Mucosa of descending colon (tissue), 3 donors: ENCODE data around the gene PCDH9. TPM values are rescaled to one million over a fixed set of nuclear protein-coding genes. Genes with fewer than 3 reads are reported as not detected.

Experiments used
- ATAC-seq: fragments of 200-7000 bp; cut with Tn5 transposase; one replicate; pipeline ENCODE4 v1.9.1; 2020; ENCODE audit warnings: mild to moderate bottlenecking, moderate library complexity
- DNase-seq, 3 donors: peaks; one replicate each; pipeline ENCODE4 v3.0.0-alpha.2; 2020
- H3K36me3 ChIP-seq: fragments of 200-600 bp; one replicate; pipeline ENCODE4 v1.8.0; 2021; ENCODE audit warnings: low read depth, mild to moderate bottlenecking
- H3K4me1 ChIP-seq: fragments of 200-600 bp; one replicate; pipeline ENCODE4 v1.8.0; 2021; ENCODE audit warnings: low read depth, mild to moderate bottlenecking
- H3K4me3 ChIP-seq: fragments of 200-600 bp; one replicate; pipeline ENCODE4 v1.8.0; 2021; ENCODE audit warnings: mild to moderate bottlenecking
- H3K9me3 ChIP-seq: fragments of 200-600 bp; one replicate; pipeline ENCODE4 v1.8.0; 2021; ENCODE audit warnings: mild to moderate bottlenecking
- CTCF ChIP-seq: fragments of 200-600 bp; IDR thresholded peaks from one replicate; pipeline ENCODE4 v1.8.0; 2022; ENCODE audit warnings: antibody characterized with exemption, mild to moderate bottlenecking
- intact Hi-C, 2 donors: fragments of 100-400 bp; cut with DNase I in 1 of 2; cut with micrococcal nuclease in 1 of 2; formaldehyde crosslinking; loops; one replicate each; pipeline versions ENCODE4 v1.11.0 to v1.11.1; 2022; cut with DNase I, micrococcal nuclease
- total RNA-seq, 3 donors: library from RNA; stranded (reverse); fragmentation: NEBNext Ultra II Directional in 2 of 3; extraction: Animal tissue kit (Norgen Biotek cat#: 25700) in 2 of 3; gene quantifications; one replicate each; pipeline versions ENCODE4 v1.2.1 to v1.2.4, GENCODE V29; 2021 to 2023
- donor health status: DM: no; HTN: no; CAD: no; lungs with moderate emphysema.
- donor health status: DM: no; HTN: no; CAD: no.
- donor health status: DM: no; HTN: yes; CAD: no.

The PCDH9 gene
- total RNA-seq, 3 donors from 2014 or later, result 0.58 to 5.0 (median 0.80) TPM

- DNase-seq (no peak), ATAC-seq (no peak)
- Histone ChIP-seq H3K36me3 (no peaks in the 10 kb centered on the region), H3K4me3 (no peak overlapping the region), H3K4me1 (no peaks in the 10 kb centered on the region), H3K9me3 (no peaks in the 10 kb centered on the region)
- intact Hi-C loops, result no loop called here
- no peak for TF ChIP-seq CTCF
Observed at GRCh38 chr13:66958611-66959010, 271.5 kb downstream of the PCDH9 start.

- Histone ChIP-seq H3K9me3 (no peaks in the 10 kb centered on the region), H3K36me3 (no peaks in the 10 kb centered on the region), H3K4me3 (no peak overlapping the region), H3K4me1 (no peaks in the 10 kb centered on the region)
- intact Hi-C loops, result no loop called here
- TF ChIP-seq CTCF, result no peak
- DNase-seq, result no peak
- no peak for ATAC-seq
Observed at GRCh38 chr13:66952507-66952906, 277.6 kb downstream of the PCDH9 start.

GRCh38 chr13:66951426-66951825, 278.7 kb downstream of the PCDH9 start:
- no peak overlapping the region for H3K4me3 ChIP-seq
- H3K36me3 ChIP-seq, result no peaks in the 10 kb centered on the region
- ATAC-seq, result no peak
- H3K9me3 ChIP-seq, result no peaks in the 10 kb centered on the region
- intact Hi-C loops, result no loop called here
- H3K4me1 ChIP-seq, result no peaks in the 10 kb centered on the region
- no peak for TF ChIP-seq CTCF
- no peak for DNase-seq

DNA sequence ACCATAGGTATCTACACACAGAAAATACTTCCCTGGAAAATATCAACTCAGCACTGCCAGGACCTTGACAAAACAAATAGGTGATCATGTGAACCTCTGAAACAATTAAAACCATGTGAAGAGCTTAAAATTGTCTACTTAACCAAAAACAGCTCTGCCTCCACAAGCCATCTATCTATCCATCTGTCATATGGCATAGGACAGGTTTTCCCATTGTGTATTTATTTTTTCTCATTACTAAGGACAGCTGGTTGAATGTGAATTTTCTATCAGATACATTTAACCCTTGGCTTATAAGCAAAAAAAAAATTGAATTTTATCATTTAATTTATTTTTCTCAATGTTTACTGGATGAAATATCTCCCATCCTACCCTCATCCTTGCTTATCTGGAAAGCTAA, 279.5 kb downstream of the PCDH9 start:
- no peak for ATAC-seq
- H3K36me3 ChIP-seq, result no peaks in the 10 kb centered on the region
- no peak for DNase-seq
- no peaks in the 10 kb centered on the region for H3K9me3 ChIP-seq
- intact Hi-C loops, result no loop called here
- H3K4me3 ChIP-seq, result no peak overlapping the region
- no peak for TF ChIP-seq CTCF
- no peaks in the 10 kb centered on the region for H3K4me1 ChIP-seq

GRCh38 chr13:66948910-66949309, 281.2 kb downstream of the PCDH9 start:
- intact Hi-C loops, result no loop called here
- ATAC-seq (no peak), DNase-seq (no peak)
- no peak for TF ChIP-seq CTCF
- Histone ChIP-seq H3K9me3 (no peaks in the 10 kb centered on the region), H3K4me1 (no peaks in the 10 kb centered on the region), H3K4me3 (no peak overlapping the region), H3K36me3 (no peaks in the 10 kb centered on the region)

DNA sequence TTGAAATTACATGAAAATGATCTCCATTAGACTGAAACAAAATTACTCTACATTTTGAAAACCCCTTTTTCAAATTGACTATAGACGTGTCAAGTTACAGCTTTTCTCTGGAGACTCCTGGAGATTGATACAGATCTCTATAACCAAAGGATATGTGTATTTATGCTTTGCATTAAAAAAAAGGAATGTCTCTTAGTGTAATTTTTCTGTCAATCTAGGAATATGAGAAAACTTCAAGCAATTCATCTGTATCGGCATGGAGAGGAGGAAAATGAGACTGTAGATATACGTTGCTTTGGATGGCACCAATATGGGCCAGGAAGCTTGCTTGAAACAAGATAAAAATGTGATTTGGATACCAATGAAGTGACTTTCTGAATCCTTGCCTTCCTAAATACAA, 286.6 kb downstream of the PCDH9 start:
- intact Hi-C loops, result no loop called here
- H3K4me3 ChIP-seq, result no peak overlapping the region

More for the DNA sequence above, 286.6 kb downstream of the PCDH9 start:
- Histone ChIP-seq H3K9me3 (no peaks in the 10 kb centered on the region), H3K4me1 (no peaks in the 10 kb centered on the region), H3K36me3 (no peaks in the 10 kb centered on the region)
- TF ChIP-seq CTCF, result no peak
- no peak for DNase-seq
- ATAC-seq, result no peak
